ENCODE measurements around the gene TMTC4. TPM values are rescaled to one million over a fixed set of nuclear protein-coding genes. Genes with fewer than 3 reads are reported as not detected.

Gene TMTC4
- total RNA-seq, 1 experiment from 2014 or later, result 28.1 TPM

GRCh38 chr13:100563779-100564178, 110.8 kb downstream of the TMTC4 start:
- no peaks in the 10 kb centered on the region; the same call in 1 of the 2 replicates for H3K4me1 ChIP-seq (ENCODE audit: insufficient read depth, low read length)
- H3T11ph ChIP-seq (ENCODE audit: low read length), result no peak overlapping the region
- H3K27ac Mint-ChIP-seq, result no peak overlapping the region
- no peak overlapping the region for H2AFZ ChIP-seq (ENCODE audit: low read length)
- H3K4me2 ChIP-seq (ENCODE audit: insufficient read depth, insufficient read length, low read length), result no peak overlapping the region
- no peaks in the 10 kb centered on the region for H4K20me1 ChIP-seq (ENCODE audit: control insufficient read depth, insufficient read depth, insufficient read length)
- H4K91ac ChIP-seq (ENCODE audit: insufficient read length, low read depth, low read length), result no peak overlapping the region
- H2BK12ac ChIP-seq (ENCODE audit: insufficient read length, low read depth, low read length), result no peak overlapping the region
- H3K79me1 ChIP-seq (ENCODE audit: insufficient read depth, low read depth, low read length, poor library complexity, severe bottlenecking), result no peaks in the 10 kb centered on the region
- H3K4me1 Mint-ChIP-seq, result peaks cover 3% of the 10 kb centered on the region in 2 experiments; a peak in 3 of 4 replicates
- no peak overlapping the region for H2BK5ac ChIP-seq (ENCODE audit: insufficient read length, low read length)
- H3K9me3 Mint-ChIP-seq, result peaks cover 7 to 14% of the 10 kb centered on the region in 2 experiments
- no peak overlapping the region for H3K27ac ChIP-seq (ENCODE audit: insufficient read length, low read depth, low read length)
- no peak for DNase-seq
- no peaks in the 10 kb centered on the region for H3K23me2 ChIP-seq (ENCODE audit: insufficient read length, low read depth, low read length, poor library complexity, severe bottlenecking)
- H3K56ac ChIP-seq (ENCODE audit: insufficient read length, low read depth, low read length), result no peak overlapping the region
- H3K4me3 Mint-ChIP-seq, result no peak overlapping the region
- no peak overlapping the region for H3K23ac ChIP-seq (ENCODE audit: insufficient read length, low read depth, low read length)
- H3K18ac ChIP-seq (ENCODE audit: insufficient read length, low read depth, low read length), result no peak overlapping the region
- no peak overlapping the region for H2BK15ac ChIP-seq (ENCODE audit: low read depth, low read length)
- no CpG with 5 or more reads among the region's 7 CpGs for WGBS (ENCODE audit: extremely low coverage, insufficient read length, low lambda C conversion rate)
- H3K14ac ChIP-seq (ENCODE audit: insufficient read depth, low read length), result no peak overlapping the region
- no peak overlapping the region for H2BK20ac ChIP-seq (ENCODE audit: low read depth, low read length, poor library complexity, severe bottlenecking)
- H3K79me2 ChIP-seq (ENCODE audit: insufficient read depth, low read length), result no peaks in the 10 kb centered on the region
- no peaks in the 10 kb centered on the region for H3K27me3 ChIP-seq (ENCODE audit: insufficient read depth, low read length)
- no peak overlapping the region for H3K4ac ChIP-seq (ENCODE audit: low read depth, low read length)
- TF ChIP-seq, protein P1, sequence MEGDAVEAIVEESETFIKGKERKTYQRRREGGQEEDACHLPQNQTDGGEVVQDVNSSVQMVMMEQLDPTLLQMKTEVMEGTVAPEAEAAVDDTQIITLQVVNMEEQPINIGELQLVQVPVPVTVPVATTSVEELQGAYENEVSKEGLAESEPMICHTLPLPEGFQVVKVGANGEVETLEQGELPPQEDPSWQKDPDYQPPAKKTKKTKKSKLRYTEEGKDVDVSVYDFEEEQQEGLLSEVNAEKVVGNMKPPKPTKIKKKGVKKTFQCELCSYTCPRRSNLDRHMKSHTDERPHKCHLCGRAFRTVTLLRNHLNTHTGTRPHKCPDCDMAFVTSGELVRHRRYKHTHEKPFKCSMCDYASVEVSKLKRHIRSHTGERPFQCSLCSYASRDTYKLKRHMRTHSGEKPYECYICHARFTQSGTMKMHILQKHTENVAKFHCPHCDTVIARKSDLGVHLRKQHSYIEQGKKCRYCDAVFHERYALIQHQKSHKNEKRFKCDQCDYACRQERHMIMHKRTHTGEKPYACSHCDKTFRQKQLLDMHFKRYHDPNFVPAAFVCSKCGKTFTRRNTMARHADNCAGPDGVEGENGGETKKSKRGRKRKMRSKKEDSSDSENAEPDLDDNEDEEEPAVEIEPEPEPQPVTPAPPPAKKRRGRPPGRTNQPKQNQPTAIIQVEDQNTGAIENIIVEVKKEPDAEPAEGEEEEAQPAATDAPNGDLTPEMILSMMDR (conservative IDR thresholded peaks at IDR 0.05), result no peak
- H4K5ac ChIP-seq (ENCODE audit: insufficient read length, low read depth, low read length), result no peak overlapping the region
- peaks cover 2% of the 10 kb centered on the region for H3K27me3 Mint-ChIP-seq (ENCODE audit: low read depth)
- H3K36me3 Mint-ChIP-seq (ENCODE audit: insufficient read depth in 1 of 3, low read depth in 3 of 3), result peaks cover 4 to 15% (median 10%) of the 10 kb centered on the region in 3 experiments; a peak in 6 of 7 replicates
- H2BK120ac ChIP-seq (ENCODE audit: low read depth, low read length, poor library complexity, severe bottlenecking), result no peak overlapping the region
- H4K8ac ChIP-seq (replicated peaks; ENCODE audit: insufficient read length, low read depth, low read length), result no peak overlapping the region
- H3K9me3 ChIP-seq (ENCODE audit: control insufficient read depth, low read depth, low read length), result no peaks in the 10 kb centered on the region
- H2AK5ac ChIP-seq (ENCODE audit: insufficient read length, low read length), result no peak overlapping the region
- H3K9ac ChIP-seq (ENCODE audit: extremely low read depth, insufficient read length, low read length), result no peak overlapping the region
